Upper lobe of right lung (tissue), 1 donor: Measurements from ENCODE around the gene SELENOF. TPM values are rescaled to one million over a fixed set of nuclear protein-coding genes. Genes with fewer than 3 reads are reported as not detected.
A peak's percentile ranks its signal among the peaks of the same experiment; 100 is the strongest.

Experiments
- ATAC-seq: fragments of 200-7000 bp; cut with Tn5 transposase; one replicate; pipeline ENCODE4 v1.9.1; 2020; ENCODE audit warnings: mild to moderate bottlenecking, moderate library complexity
- DNase-seq: peaks from one replicate; pipeline ENCODE4 v3.0.0-alpha.2; 2020
- H3K27ac ChIP-seq: fragments of 200-600 bp; one replicate; pipeline ENCODE4 v1.8.0; 2022
- H3K27me3 ChIP-seq: fragments of 200-600 bp; one replicate; pipeline ENCODE4 v1.8.0; 2022; ENCODE audit warnings: mild to moderate bottlenecking
- H3K36me3 ChIP-seq: fragments of 200-600 bp; one replicate; pipeline ENCODE4 v1.8.0; 2022
- H3K4me1 ChIP-seq: fragments of 200-600 bp; one replicate; pipeline ENCODE4 v1.8.0; 2022
- H3K4me3 ChIP-seq: fragments of 200-600 bp; one replicate; pipeline ENCODE4 v1.8.0; 2022; ENCODE audit warnings: mild to moderate bottlenecking
- H3K9me3 ChIP-seq: fragments of 200-600 bp; one replicate; pipeline ENCODE4 v1.8.0; 2022
- intact Hi-C: fragments of 100-400 bp; cut with DNase I; formaldehyde crosslinking; loops from one replicate; pipeline ENCODE4 v1.11.0; 2022
- total RNA-seq: library from RNA; stranded (reverse); fragmentation: NEBNext Ultra II Directional; extraction: Animal tissue kit (Norgen Biotek cat#: 25700); gene quantifications from one replicate; pipeline ENCODE4 v1.2.1, GENCODE V29; 2021
- TF ChIP-seq, protein P1 (sequence below): fragments of 200-600 bp; IDR thresholded peaks from one replicate; pipeline ENCODE4 v1.8.0; 2022; ENCODE audit warnings: antibody characterized with exemption
- donor health status: DM: no; HTN: yes; CAD: no; lungs with severe emphysema.

SELENOF gene
- total RNA-seq, 1 donor from 2014 or later, result 197 TPM

DNA sequence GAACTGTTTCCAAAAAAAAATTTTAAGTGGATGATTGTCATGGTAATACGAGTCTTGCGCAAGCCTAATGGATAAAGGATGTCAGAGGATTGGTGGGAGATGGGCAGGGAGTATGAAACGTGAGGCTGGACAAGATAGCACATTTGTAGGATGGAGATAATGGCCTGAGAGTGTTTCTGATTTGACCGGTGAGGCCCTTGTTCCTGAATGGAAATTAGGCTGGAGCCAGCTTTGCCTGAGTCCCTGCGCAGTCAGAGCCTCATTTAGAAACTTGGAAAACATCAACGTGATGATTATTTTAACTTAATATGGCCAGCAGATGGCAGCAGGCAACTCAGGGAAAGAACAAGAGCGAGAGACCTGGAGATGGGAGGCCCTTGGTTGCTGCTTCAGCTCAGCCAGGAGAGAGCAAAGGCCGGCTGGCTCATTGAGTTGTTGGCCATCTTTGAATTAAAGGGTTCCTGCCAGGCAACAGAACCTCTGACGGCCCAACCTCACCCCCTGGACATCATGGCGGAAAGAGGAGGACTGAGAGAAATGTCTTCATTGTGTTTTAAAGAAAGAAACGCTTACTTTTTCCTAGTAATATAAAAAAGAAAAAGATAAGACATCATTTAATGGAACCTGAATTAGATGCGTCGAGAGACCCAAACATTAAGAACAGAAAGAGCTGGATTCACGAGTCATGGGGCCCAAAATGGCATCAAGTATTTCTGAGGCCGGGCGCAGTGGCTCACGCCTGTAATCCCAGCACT, 80.3 kb downstream of the SELENOF start:
- H3K4me1 ChIP-seq, result no peaks in the 10 kb centered on the region
- H3K36me3 ChIP-seq, result no peaks in the 10 kb centered on the region
- DNase-seq (peak; percentile 70), ATAC-seq (peak; percentile 97)
- intact Hi-C loops, result no loop called here
- TF ChIP-seq, protein P1, sequence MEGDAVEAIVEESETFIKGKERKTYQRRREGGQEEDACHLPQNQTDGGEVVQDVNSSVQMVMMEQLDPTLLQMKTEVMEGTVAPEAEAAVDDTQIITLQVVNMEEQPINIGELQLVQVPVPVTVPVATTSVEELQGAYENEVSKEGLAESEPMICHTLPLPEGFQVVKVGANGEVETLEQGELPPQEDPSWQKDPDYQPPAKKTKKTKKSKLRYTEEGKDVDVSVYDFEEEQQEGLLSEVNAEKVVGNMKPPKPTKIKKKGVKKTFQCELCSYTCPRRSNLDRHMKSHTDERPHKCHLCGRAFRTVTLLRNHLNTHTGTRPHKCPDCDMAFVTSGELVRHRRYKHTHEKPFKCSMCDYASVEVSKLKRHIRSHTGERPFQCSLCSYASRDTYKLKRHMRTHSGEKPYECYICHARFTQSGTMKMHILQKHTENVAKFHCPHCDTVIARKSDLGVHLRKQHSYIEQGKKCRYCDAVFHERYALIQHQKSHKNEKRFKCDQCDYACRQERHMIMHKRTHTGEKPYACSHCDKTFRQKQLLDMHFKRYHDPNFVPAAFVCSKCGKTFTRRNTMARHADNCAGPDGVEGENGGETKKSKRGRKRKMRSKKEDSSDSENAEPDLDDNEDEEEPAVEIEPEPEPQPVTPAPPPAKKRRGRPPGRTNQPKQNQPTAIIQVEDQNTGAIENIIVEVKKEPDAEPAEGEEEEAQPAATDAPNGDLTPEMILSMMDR, result peak; percentile 63
- no peaks in the 10 kb centered on the region for H3K27me3 ChIP-seq
- H3K4me3 ChIP-seq, result no peak overlapping the region
- no peaks in the 10 kb centered on the region for H3K9me3 ChIP-seq
- no peak overlapping the region for H3K27ac ChIP-seq

DNA sequence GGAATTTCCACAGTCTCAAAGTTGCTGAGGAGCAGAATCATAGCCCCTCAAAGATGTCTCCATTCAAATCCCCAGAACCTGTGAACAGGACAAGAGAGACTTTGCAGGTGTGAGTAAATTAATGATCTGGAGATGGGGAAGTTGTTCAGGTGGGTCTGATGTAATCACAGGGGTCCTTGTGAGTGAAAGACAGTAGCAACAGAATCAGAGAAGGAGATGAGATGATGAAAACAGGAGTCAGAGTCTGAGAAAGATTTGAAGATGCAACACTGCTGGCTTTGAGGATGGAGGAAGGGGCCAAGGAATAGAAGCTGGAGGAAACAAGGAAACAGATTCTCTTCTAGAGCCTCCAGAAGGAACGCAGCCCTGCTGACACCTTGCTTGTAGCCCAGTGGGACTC, 81.5 kb downstream of the SELENOF start:
- no peaks in the 10 kb centered on the region for H3K36me3 ChIP-seq
- intact Hi-C loops, result no loop called here
- no peak overlapping the region for H3K27ac ChIP-seq
- TF ChIP-seq, protein P1, result no peak
- DNase-seq (no peak), ATAC-seq (no peak)
- no peaks in the 10 kb centered on the region for H3K9me3 ChIP-seq
- no peak overlapping the region for H3K4me3 ChIP-seq
- no peaks in the 10 kb centered on the region for H3K27me3 ChIP-seq
- H3K4me1 ChIP-seq, result no peaks in the 10 kb centered on the region

DNA sequence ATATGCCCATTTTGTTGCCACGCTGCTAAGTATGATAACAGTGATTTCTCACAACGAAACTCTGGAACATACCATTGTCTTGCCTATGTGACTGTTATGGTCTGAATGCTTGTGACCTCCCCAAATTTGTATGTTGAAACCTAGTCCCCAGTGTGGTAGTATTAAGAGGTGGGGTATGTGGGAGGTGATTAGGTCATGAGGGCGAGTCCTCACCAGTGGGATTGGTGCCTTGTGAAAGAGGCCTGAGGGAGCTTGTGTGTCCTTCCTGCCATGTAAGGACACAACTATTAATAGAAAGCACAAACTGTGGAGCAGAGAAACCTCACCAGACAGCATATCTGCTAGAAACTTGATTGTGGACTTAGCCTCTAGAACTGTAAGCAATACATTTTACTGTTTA, 84.6 kb downstream of the SELENOF start:
- TF ChIP-seq, protein P1, result no peak
- no peak overlapping the region for H3K4me3 ChIP-seq
- H3K27me3 ChIP-seq, result no peaks in the 10 kb centered on the region
- peak; percentile 31 for ATAC-seq
- DNase-seq, result no peak
- no peaks in the 10 kb centered on the region for H3K4me1 ChIP-seq
- no peaks in the 10 kb centered on the region for H3K36me3 ChIP-seq
- H3K27ac ChIP-seq, result no peak overlapping the region
- no peaks in the 10 kb centered on the region for H3K9me3 ChIP-seq
- intact Hi-C loops, result no loop called here

DNA sequence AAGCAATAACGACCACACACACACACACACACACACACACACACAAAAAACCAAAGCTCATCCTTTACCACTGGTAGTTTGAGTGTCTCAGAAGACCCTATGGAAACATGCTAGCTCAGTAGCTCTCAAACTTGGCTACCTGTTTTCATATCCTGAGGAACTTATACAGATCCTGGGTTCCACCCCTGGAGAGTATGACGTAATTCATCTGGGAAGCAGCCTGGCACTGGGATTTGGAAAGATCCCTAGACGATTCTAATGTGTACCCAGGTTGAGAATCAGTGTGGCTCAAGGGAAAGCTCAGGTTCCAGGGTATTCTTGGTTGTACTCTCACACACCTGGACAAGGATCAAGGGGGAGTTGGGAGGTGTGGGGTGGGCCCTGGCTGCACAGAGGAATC, 85.9 kb downstream of the SELENOF start:
- Histone ChIP-seq H3K9me3 (no peaks in the 10 kb centered on the region), H3K27me3 (no peaks in the 10 kb centered on the region), H3K4me3 (no peak overlapping the region), H3K4me1 (no peaks in the 10 kb centered on the region), H3K27ac (no peak overlapping the region), H3K36me3 (no peaks in the 10 kb centered on the region)
- no peak for DNase-seq
- no peak for ATAC-seq
- TF ChIP-seq, protein P1, result no peak
- intact Hi-C loops, result no loop called here

DNA sequence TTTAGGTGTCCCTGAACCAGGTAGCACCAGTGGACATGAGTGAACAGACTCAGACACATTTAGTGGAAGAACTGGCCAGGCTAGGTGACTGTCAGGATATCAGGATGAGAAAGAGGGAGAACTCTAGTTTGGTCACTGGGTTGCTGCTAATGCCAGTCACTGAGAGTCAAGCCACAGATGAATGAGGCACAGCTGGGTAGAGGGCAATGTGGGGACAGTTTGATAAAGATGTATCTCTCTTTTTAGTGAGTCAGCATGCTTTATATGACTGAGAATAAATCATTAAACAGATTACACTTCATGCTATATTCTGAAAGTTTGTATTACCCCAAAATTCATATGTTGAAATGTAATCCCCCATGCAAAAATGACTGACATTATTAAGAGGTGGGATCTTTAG, 87.1 kb downstream of the SELENOF start:
- Histone ChIP-seq H3K9me3 (no peaks in the 10 kb centered on the region), H3K4me1 (no peaks in the 10 kb centered on the region), H3K27me3 (no peaks in the 10 kb centered on the region), H3K36me3 (no peaks in the 10 kb centered on the region), H3K4me3 (no peak overlapping the region), H3K27ac (no peak overlapping the region)
- no peak for DNase-seq
- TF ChIP-seq, protein P1, result no peak
- intact Hi-C loops, result no loop called here
- no peak for ATAC-seq
